GM12891 (cell line): ENCODE data around the gene CA10.

Source experiments
- POLR2A ChIP-seq: IDR thresholded peaks from 2 replicates; pipeline ENCODE4 v1.6.1; 2011; ENCODE audit warnings: low read depth, low read length, control low read depth
- POLR2AphosphoS5 ChIP-seq: IDR thresholded peaks from 2 replicates; pipeline ENCODE4 v1.6.1; 2011; ENCODE audit warnings: low read depth, low read length, control low read depth
- POU2F2 ChIP-seq: IDR thresholded peaks from 2 replicates; pipeline ENCODE4 v1.6.1; 2011; ENCODE audit warnings: low read depth, mild to moderate bottlenecking, control low read depth, low read length, moderate library complexity
- SPI1 ChIP-seq: IDR thresholded peaks from 2 replicates; pipeline ENCODE4 v1.6.1; 2011; ENCODE audit warnings: low read depth, low read length, control low read depth
- TAF1 ChIP-seq: IDR thresholded peaks from 2 replicates; pipeline ENCODE4 v1.6.1; 2011; ENCODE audit warnings: low read depth, low read length, control low read depth

GRCh38 chr17:51647067-51647466, 511.4 kb downstream of the CA10 start:
- TF ChIP-seq TAF1 (no peak), POLR2A (no peak), POLR2AphosphoS5 (no peak), SPI1 (no peak), POU2F2 (no peak)
